ENCODE data around the gene ARMC3.
A peak's percentile ranks its signal among the peaks of the same experiment; 100 is the strongest.

Gene ARMC3

DNA sequence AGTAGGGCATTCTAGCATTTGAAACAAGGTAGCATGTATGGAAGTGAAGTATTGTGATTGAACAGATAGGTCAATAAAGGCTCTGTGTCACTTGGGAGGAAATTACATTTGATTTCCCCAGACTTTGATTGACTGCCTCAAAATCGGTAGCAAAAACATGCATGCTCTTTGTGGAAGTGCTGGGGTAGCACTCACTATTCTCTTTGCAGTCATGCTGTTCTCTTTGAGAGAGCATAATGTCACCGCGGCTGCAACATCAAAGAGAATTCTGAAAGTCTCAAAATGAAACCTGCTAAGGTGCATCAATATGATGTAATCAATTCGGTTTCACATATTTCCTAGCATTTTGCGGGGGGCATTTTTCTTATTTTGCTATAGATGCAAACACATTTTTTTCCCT is 64.2 kb downstream of the ARMC3 start:
- peak in 1 of 2 donors; percentile 15 for DNase-seq (ENCODE audit: low read depth in 2 of 2)

DNA sequence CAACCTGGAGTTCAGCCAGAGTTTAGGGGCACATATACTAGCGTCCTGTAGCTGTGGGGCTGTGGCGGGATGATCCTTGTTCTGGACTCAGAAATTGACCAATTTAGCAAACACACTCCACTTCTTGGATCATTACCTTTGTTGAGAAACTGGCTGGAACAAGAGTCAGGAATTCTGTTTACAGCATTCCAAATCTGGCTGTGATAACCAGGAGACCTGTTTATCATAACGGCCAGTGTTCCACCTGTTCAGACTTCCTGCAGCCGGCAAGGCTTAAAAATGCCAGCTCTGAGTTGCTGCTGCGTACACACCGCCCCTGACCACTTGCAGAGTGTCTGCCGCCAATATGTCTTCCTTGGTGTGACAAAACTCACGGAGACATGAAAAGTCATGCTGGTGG is 64.8 kb downstream of the ARMC3 start:
- no peak for DNase-seq (ENCODE audit: low read depth in 2 of 2)

- DNase-seq (ENCODE audit: low read depth in 2 of 2), result no peak
Measured at GRCh38 chr10:22993314-22993713, 65.5 kb downstream of the ARMC3 start.

DNA sequence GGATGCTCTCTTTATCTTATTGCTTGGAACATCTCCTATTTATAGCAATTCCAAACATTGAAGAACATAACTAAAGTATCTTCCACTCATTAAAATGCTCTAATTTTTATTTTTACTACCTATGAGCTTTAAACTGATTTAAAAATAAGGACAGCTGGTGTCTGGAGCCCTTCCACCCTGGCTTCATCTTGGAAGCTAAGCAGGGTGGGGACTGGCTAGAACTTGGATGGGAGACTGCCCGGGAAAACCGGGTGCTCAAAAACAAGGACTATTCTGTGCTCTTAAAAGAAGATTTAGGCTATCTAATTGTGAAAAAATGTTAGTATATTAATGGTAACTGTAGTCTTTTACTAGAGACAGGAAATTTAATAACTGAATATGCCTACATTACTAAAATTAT is 69.2 kb downstream of the ARMC3 start:
- DNase-seq (ENCODE audit: low read depth in 2 of 2), result no peak

DNA sequence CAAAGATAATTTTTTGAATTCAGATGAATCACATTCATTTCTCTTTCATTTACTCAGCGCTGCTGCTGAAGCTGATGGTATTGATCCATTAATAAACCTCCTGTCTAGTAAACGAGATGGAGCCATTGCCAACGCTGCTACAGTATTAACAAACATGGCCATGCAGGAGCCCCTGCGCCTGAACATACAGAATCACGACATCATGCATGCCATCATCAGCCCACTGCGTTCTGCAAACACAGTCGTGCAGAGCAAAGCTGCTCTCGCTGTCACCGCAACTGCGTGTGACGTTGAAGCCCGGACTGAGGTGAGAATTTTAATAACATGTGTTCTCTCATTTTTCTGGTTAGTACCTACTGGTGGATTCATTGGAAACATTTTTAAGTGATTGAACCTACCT is 70.2 kb downstream of the ARMC3 start:
- DNase-seq (ENCODE audit: low read depth in 2 of 2), result no peak

GRCh38 chr10:22999942-23000341 is 72.1 kb downstream of the ARMC3 start:
- no peak for DNase-seq (ENCODE audit: low read depth in 2 of 2)

GRCh38 chr10:23001901-23002516 is 74.2 kb downstream of the ARMC3 start:
- DNase-seq (ENCODE audit: low read depth in 2 of 2), result no peak

GRCh38 chr10:23005150-23005549 is 77.3 kb downstream of the ARMC3 start:
- DNase-seq (ENCODE audit: low read depth in 2 of 2), result no peak

GRCh38 chr10:23013581-23014335 is 85.9 kb downstream of the ARMC3 start:
- no peak for DNase-seq (ENCODE audit: low read depth in 2 of 2)

GRCh38 chr10:23015021-23015707 is 87.3 kb downstream of the ARMC3 start:
- DNase-seq (ENCODE audit: low read depth in 2 of 2), result no peak

DNA sequence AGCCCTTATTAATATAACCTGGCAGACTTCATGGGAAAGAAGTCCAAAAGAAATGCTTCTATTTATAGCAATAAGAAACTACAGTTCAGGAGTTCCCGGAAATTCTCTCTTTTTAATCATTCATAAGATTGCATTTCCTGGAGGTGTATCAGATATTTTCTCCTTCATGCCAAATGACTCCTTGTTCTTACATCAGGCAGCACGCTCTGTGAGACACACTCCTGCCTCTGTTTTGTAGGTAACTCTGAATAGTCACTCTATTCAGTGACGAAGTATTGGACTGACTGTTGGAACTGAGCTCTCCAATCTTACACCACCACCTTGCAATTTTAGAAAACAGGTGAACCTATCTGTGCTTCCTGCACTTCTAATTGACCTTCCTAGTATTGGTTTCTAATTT is 88.8 kb downstream of the ARMC3 start:
- no peak for DNase-seq (ENCODE audit: low read depth in 2 of 2)

DNA sequence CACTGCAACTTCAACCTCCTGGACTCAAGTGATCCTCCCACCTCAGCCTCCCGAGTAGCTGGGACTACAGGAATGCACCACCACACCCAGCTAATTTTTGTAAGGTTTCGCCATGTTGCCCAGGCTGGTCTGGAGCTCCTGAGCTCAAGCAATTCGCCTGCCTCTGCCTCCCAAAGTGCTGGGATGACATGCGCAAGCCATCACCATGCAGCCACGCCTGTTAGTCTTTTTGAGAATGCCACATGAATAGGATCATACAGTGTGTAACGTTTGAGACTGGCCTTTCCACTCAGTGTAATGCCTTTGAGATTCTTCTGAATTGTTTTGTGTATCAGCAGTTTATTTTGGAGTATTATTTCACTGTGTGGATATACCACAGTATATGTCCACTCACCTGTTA is 91.8 kb downstream of the ARMC3 start:
- DNase-seq (ENCODE audit: low read depth in 2 of 2), result no peak

- DNase-seq (ENCODE audit: low read depth in 2 of 2), result no peak
Measured at GRCh38 chr10:23021430-23021829, 93.6 kb downstream of the ARMC3 start.

GRCh38 chr10:23024002-23024401 is 96.1 kb downstream of the ARMC3 start:
- DNase-seq (ENCODE audit: low read depth in 2 of 2), result no peak

GRCh38 chr10:23031318-23031717 is 103.5 kb downstream of the ARMC3 start:
- DNase-seq (ENCODE audit: low read depth in 2 of 2), result no peak

DNA sequence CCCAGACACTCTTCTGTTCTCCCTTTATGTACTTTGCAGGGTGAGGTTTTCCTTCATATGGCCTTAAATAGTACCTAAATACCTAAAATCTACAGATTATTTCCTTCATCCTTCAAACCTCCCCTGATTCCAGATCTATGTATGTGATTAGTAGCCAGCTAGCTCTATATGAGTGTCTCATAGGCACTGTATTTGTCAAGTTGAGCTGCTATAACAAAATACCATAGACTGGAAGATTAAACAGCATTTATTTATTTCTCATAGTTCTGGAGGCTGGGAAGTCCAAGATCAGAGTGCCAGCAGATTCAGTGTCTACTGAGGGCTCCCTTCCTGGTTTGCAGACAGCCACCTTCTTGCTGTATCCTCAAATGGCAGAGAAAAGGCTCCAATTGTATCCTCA is 106.9 kb downstream of the ARMC3 start:
- no peak for DNase-seq (ENCODE audit: low read depth in 2 of 2)

GRCh38 chr10:23035569-23035968 is 107.7 kb downstream of the ARMC3 start:
- DNase-seq (ENCODE audit: low read depth in 2 of 2), result no peak

GRCh38 chr10:23037152-23037551 is 109.3 kb downstream of the ARMC3 start:
- no peak for DNase-seq (ENCODE audit: low read depth in 2 of 2)

DNA sequence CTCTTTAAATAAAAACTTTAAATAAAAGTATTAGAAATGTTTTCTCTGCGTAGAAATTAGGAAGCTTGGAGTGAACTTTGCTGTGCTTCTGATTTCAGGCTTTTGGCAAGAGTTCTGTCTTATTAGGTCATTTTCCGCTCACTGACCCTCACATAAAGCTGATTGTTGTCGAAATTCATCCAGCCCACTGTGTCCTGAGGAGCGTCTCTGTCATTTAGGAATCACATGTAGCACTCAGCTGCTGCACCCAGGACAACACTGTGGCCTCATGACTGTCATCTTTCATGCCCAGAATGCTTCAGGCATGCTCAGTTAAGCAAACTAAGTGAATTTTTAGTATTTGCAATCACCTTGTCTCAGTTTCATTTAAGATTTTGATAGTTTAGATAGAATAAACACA is 109.7 kb downstream of the ARMC3 start:
- no peak for DNase-seq (ENCODE audit: low read depth in 2 of 2)

DNA sequence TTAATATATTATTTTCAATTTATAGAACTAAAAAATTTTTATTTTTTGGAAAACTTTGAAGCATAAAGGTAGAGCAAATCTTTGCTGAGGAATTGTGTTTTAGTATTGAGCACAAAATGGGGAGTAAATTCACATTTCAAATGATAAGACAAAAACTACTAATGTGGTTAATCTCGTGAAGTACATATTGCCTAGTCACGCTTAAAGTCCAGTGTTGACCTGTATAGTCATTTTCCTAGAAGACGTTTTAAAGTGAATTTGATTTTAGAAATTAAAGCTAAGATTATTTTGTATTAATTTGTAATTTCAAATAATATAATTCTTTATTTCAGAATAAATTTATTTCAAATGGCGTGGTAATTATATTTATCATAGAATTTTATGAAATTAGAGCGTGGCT is 110.3 kb downstream of the ARMC3 start:
- DNase-seq (ENCODE audit: low read depth in 2 of 2), result no peak

GRCh38 chr10:23040002-23040401 is 112.1 kb downstream of the ARMC3 start:
- DNase-seq (ENCODE audit: low read depth in 2 of 2), result no peak

DNA sequence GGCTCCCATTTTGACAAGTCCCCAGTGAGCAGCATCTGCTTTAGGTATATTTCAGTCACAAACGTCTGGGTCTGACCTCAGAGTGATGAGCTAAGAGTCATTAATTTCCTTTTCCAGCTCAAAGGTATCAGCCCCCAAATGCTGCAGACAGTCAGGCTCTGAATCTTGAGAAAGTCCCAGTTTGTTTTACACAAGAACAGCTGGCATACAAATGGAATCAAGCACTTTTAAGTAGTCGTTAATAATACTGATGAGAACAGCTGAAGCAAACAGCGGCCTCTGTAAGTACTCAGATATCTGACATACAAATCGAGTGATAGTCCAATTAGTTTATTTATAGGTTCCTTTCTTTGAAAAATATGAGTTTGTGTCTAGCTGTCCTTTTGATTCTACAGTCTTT is 118.2 kb downstream of the ARMC3 start:
- no peak for DNase-seq (ENCODE audit: low read depth in 2 of 2)
